HL-60 (cell line): ENCODE results near the gene NCK2.

Experiments
- DNase-seq, 2 experiments: peaks; one replicate each; pipeline ENCODE4 v3.0.0-alpha.2; 2010 to 2020; ENCODE audit warnings: low read depth in 1 of 2, low spot score in 1 of 2
- H3K27ac ChIP-seq: fragments of 250-450 bp; sonication (Bioruptor Pico); replicated peaks from 2 replicates; pipeline ENCODE4 v1.5.1; 2020; ENCODE audit warnings: mild to moderate bottlenecking, moderate library complexity
- H3K27me3 ChIP-seq: fragments of 250-450 bp; sonication (Bioruptor Pico); 2 replicates; pipeline ENCODE4 v1.5.1; 2021; ENCODE audit warnings: mild to moderate bottlenecking, moderate library complexity; ENCODE audit not compliant: insufficient read depth, poor library complexity, severe bottlenecking
- H3K4me3 ChIP-seq: replicated peaks from 2 replicates; pipeline ENCODE4 v1.5.1; 2011; ENCODE audit warnings: mild to moderate bottlenecking, control low read depth, low read length; ENCODE audit not compliant: insufficient read depth
- CTCF ChIP-seq: IDR thresholded peaks from one replicate; pipeline ENCODE4 v1.5.1; 2011; ENCODE audit warnings: low read length, control low read depth, inconsistent platforms; ENCODE audit not compliant: insufficient read depth
- GABPA ChIP-seq: IDR thresholded peaks from 2 replicates; pipeline ENCODE4 v1.6.1; 2012; ENCODE audit warnings: low read depth
- POLR2AphosphoS5 ChIP-seq: IDR thresholded peaks from 2 replicates; pipeline ENCODE4 v1.6.1; 2012; ENCODE audit warnings: low read depth
- REST ChIP-seq: IDR thresholded peaks from 2 replicates; pipeline ENCODE4 v1.6.1; 2012; ENCODE audit warnings: low read depth; ENCODE audit not compliant: insufficient replicate concordance
- SPI1 ChIP-seq: IDR thresholded peaks from 2 replicates; pipeline ENCODE4 v1.6.1; 2012; ENCODE audit warnings: low read depth, mild to moderate bottlenecking, borderline replicate concordance

The NCK2 gene

GRCh38 chr2:105789745-105790460 lies 45.2 kb downstream of the NCK2 start:
- no peaks in the 10 kb centered on the region for H3K27me3 ChIP-seq
- H3K4me3 ChIP-seq, result no peak overlapping the region
- TF ChIP-seq CTCF, result peak; percentile 5
- TF ChIP-seq GABPA, result no peak
- H3K27ac ChIP-seq, result peak overlapping the region; percentile 63
- DNase-seq, result peak in 1 of 2 experiments; percentile 68

- Histone ChIP-seq H3K27me3 (no peaks in the 10 kb centered on the region), H3K4me3 (no peak overlapping the region), H3K27ac (peak overlapping the region; percentile 63)
- no peak for TF ChIP-seq POLR2AphosphoS5
- no peak for TF ChIP-seq SPI1
- TF ChIP-seq REST, result no peak
- no peak for TF ChIP-seq CTCF
- no peak for TF ChIP-seq GABPA
- DNase-seq, result no peak
Observed at GRCh38 chr2:105790461-105791149, 45.9 kb downstream of the NCK2 start.

- no peak overlapping the region; the same call in 1 of the 2 replicates for H3K27ac ChIP-seq
- no peak overlapping the region for H3K4me3 ChIP-seq
- no peak for DNase-seq
- H3K27me3 ChIP-seq, result no peaks in the 10 kb centered on the region
- TF ChIP-seq GABPA (no peak), CTCF (no peak), REST (no peak), POLR2AphosphoS5 (no peak), SPI1 (no peak)
Observed at GRCh38 chr2:105791229-105791628, 46.5 kb downstream of the NCK2 start.
